HG02870 (cell line): ENCODE measurements around the gene SGPL1.

Source experiments
- ATAC-seq: cut with Tn5 transposase; IDR thresholded peaks from one replicate; pipeline ENCODE4 v1.9.1; 2021; ENCODE audit warnings: mild to moderate bottlenecking, moderate library complexity; ENCODE audit not compliant: unreplicated experiment

SGPL1 gene

GRCh38 chr10:70872291-70872690, 56.5 kb downstream of the SGPL1 start:
- no peak for ATAC-seq

- ATAC-seq = no peak
These were observed 58.3 kb downstream of the SGPL1 start for GRCh38 chr10:70874061-70874460.

GRCh38 chr10:70879207-70879606, 63.5 kb downstream of the SGPL1 start:
- no peak for ATAC-seq

- ATAC-seq = peak; percentile 59
These were observed 64.4 kb downstream of the SGPL1 start for GRCh38 chr10:70880077-70880534.

GRCh38 chr10:70884741-70885140, 69.0 kb downstream of the SGPL1 start:
- ATAC-seq = no peak

- no peak for ATAC-seq
These were observed 69.7 kb downstream of the SGPL1 start for GRCh38 chr10:70885481-70885880.

- ATAC-seq = no peak
These were observed 70.5 kb downstream of the SGPL1 start for GRCh38 chr10:70885931-70886903.

GRCh38 chr10:70886921-70887665, 71.3 kb downstream of the SGPL1 start:
- no peak for ATAC-seq

GRCh38 chr10:70887804-70888800, 72.4 kb downstream of the SGPL1 start, which contains the start of gene PCBD1:
Gene PCBD1, minus strand, starts transcription at chr10:70888565. Its CDS starts 32 bp downstream, at chr10:70888533.
- ATAC-seq = peak; percentile 68

GRCh38 chr10:70889291-70889690, 73.5 kb downstream of the SGPL1 start:
- no peak for ATAC-seq

- ATAC-seq = no peak
These were observed 75.2 kb downstream of the SGPL1 start for GRCh38 chr10:70890917-70891431.

GRCh38 chr10:70891627-70892026, 75.9 kb downstream of the SGPL1 start:
- ATAC-seq = no peak

GRCh38 chr10:70892631-70893030, 76.9 kb downstream of the SGPL1 start:
- ATAC-seq = no peak

- no peak for ATAC-seq
These were observed 77.7 kb downstream of the SGPL1 start for GRCh38 chr10:70893227-70894006.

- ATAC-seq = no peak
These were observed 78.7 kb downstream of the SGPL1 start for GRCh38 chr10:70894416-70894815.

GRCh38 chr10:70896551-70896950, 80.8 kb downstream of the SGPL1 start:
- ATAC-seq = no peak

GRCh38 chr10:70898687-70899086, 82.9 kb downstream of the SGPL1 start:
- no peak for ATAC-seq

GRCh38 chr10:70899096-70899495, 83.3 kb downstream of the SGPL1 start:
- ATAC-seq = no peak

GRCh38 chr10:70901276-70901878, 85.6 kb downstream of the SGPL1 start:
- ATAC-seq = no peak
